OCI-LY7 (cell line): Measurements from ENCODE around the gene CDR2L. TPM values are rescaled to one million over a fixed set of nuclear protein-coding genes. Genes with fewer than 3 reads are reported as not detected.

ENCODE experiments used
- BruUV-seq: library from RNA; stranded (reverse); fragments of 400-500 nt; replicated peaks from 2 replicates; lab custom pipeline; 2021; lab: Mats Ljungman, UMichigan
- CTCF ChIA-PET: fragments of 300-600 bp; sonication (Branson Sonifier 250); formaldehyde crosslinking; loops from one replicate; lab custom pipeline; 2022; ENCODE audit warnings: antibody characterized with exemption; ENCODE audit not compliant: unreplicated experiment; lab: Charles Lee
- POLR2A ChIA-PET: fragments of 300-600 bp; sonication (Branson Sonifier 250); formaldehyde crosslinking; loops from one replicate; lab custom pipeline; 2022; ENCODE audit warnings: antibody characterized with exemption; lab: Charles Lee
- DNase-seq: peaks from one replicate; pipeline ENCODE4 v3.0.0-alpha.2; 2015; ENCODE audit warnings: low spot score
- H2AFZ ChIP-seq: fragments of 200-600 bp; sonication (generic), shearing (Covaris generic); 2 replicates; pipeline ENCODE4 v1.6.1; 2014; ENCODE audit warnings: mild to moderate bottlenecking, antibody characterized with exemption, low read length, moderate library complexity
- H3K27ac ChIP-seq: fragments of 200-600 bp; sonication (generic); 2 replicates; pipeline ENCODE4 v1.5.1; 2014; ENCODE audit warnings: mixed run types, low read depth, mild to moderate bottlenecking, moderate library complexity, low read length, inconsistent platforms; ENCODE audit not compliant: poor library complexity, severe bottlenecking
- H3K36me3 ChIP-seq: fragments of 200-600 bp; sonication (generic); 2 replicates; pipeline ENCODE4 v1.6.1; 2014; ENCODE audit warnings: mild to moderate bottlenecking, antibody characterized with exemption, low read length, moderate library complexity, mixed read lengths; ENCODE audit not compliant: insufficient read depth
- H3K4me1 ChIP-seq: fragments of 200-600 bp; sonication (generic); 2 replicates; pipeline ENCODE4 v1.5.1; 2014; ENCODE audit warnings: mild to moderate bottlenecking, low read length; ENCODE audit not compliant: insufficient read depth, poor library complexity, severe bottlenecking
- H3K4me2 ChIP-seq: fragments of 200-600 bp; sonication (generic); 2 replicates; pipeline ENCODE4 v1.6.1; 2014; ENCODE audit warnings: mild to moderate bottlenecking, low read length
- H3K4me3 ChIP-seq: fragments of 200-600 bp; sonication (generic); 2 replicates; pipeline ENCODE4 v1.5.1; 2014; ENCODE audit warnings: mild to moderate bottlenecking, low read depth, low read length; ENCODE audit not compliant: poor library complexity, severe bottlenecking
- H3K79me2 ChIP-seq: fragments of 200-600 bp; sonication (generic); 2 replicates; pipeline ENCODE4 v1.6.1; 2016; ENCODE audit warnings: low read depth, mild to moderate bottlenecking, low read length, moderate library complexity, mixed read lengths; ENCODE audit not compliant: insufficient read depth
- H3K9me2 ChIP-seq: fragments of 200-600 bp; sonication (generic); 2 replicates; pipeline ENCODE4 v1.6.1; 2016; ENCODE audit warnings: mild to moderate bottlenecking, low read length, mixed read lengths; ENCODE audit not compliant: insufficient read depth
- H3K9me3 ChIP-seq: fragments of 200-600 bp; sonication (generic); 2 replicates; pipeline ENCODE4 v1.6.1; 2014; ENCODE audit warnings: mild to moderate bottlenecking, mixed run types, low read length, mixed read lengths
- H4K20me1 ChIP-seq: fragments of 200-600 bp; sonication (generic); 2 replicates; pipeline ENCODE4 v1.6.1; 2014; ENCODE audit warnings: mild to moderate bottlenecking, antibody characterized with exemption, low read length, moderate library complexity, mixed read lengths; ENCODE audit not compliant: insufficient read depth
- EZH2phosphoT487 ChIP-seq: fragments of 200-600 bp; sonication (generic); IDR thresholded peaks from 2 replicates; pipeline ENCODE4 v1.6.1; 2018; ENCODE audit warnings: low read depth, borderline replicate concordance, mild to moderate bottlenecking, mixed run types, antibody characterized with exemption, low read length, moderate library complexity, mixed read lengths
- intact Hi-C: fragments of 100-400 bp; cut with micrococcal nuclease; formaldehyde crosslinking; loops from one replicate; pipeline ENCODE4 v1.10.0; 2022; ENCODE audit not compliant: unreplicated experiment
- total RNA-seq, 2 experiments: library from RNA; depleted of rRNA in 1 of 2; stranded (reverse); fragments of >200 nt in 1 of 2; shearing (Covaris generic) in 1 of 2; gene quantifications; 2 replicates each; pipeline ENCODE4 v1.2.3, GENCODE V29; 2014 to 2022
- TF ChIP-seq, protein P1 (sequence below): fragments of 200-600 bp; sonication (generic); conservative IDR thresholded peaks from 2 replicates; pipeline ENCODE4 v1.5.1; 2014; ENCODE audit warnings: mild to moderate bottlenecking, antibody characterized with exemption, low read length, moderate library complexity, mixed read lengths

Gene CDR2L
- total RNA-seq, 2 experiments from 2014 or later: 0.49 to 0.79 TPM

DNA sequence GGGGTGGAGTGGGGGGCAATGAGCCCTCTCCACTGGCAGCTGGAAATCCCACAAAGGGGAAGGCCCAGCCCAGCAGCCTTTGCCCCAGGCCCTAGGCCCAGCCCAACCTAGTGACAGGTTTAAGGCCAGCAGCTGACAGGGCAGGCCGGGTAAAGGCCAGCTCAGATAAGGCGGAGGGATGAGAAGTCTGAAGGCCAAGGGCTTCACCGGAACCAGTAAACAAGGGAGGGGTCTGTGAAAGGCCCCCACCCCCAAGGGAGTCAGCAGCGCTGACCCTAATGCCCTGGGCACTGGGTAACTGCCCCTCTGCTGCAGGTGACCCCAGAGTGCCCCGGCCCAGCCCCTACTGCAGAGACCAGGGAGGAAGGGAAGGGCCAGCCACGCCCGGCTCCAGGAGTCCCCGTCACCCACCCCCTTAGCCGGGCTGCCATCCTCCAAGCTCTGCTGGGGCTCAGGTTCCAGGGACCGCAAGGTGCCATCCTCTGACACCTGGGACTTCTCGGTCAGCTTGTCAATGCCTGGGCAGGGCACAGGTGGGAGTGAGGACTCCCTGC is 34.2 kb upstream of the CDR2L start:
- no peaks in the 10 kb centered on the region for H4K20me1 ChIP-seq
- H3K9me3 ChIP-seq: no peaks in the 10 kb centered on the region
- H3K4me3 ChIP-seq: no peak overlapping the region
- H3K36me3 ChIP-seq: no peaks in the 10 kb centered on the region
- intact Hi-C loops: no loop called here
- ChIA-PET POLR2A (interaction anchor here (0.5 kb wide), 1 partner anchor 71 kb away, joined by 3 read pairs; no protein-coding TSS in a partner anchor), CTCF (no interaction called here)
- no peak overlapping the region for H3K27ac ChIP-seq
- BruUV-seq: no TSS peak
- no peak overlapping the region for H2AFZ ChIP-seq
- no peak for DNase-seq
- H3K4me2 ChIP-seq: no peak overlapping the region
- H3K9me2 ChIP-seq: no peaks in the 10 kb centered on the region
- H3K4me1 ChIP-seq: no peaks in the 10 kb centered on the region
- no peak for TF ChIP-seq EZH2phosphoT487
- TF ChIP-seq, protein P1, sequence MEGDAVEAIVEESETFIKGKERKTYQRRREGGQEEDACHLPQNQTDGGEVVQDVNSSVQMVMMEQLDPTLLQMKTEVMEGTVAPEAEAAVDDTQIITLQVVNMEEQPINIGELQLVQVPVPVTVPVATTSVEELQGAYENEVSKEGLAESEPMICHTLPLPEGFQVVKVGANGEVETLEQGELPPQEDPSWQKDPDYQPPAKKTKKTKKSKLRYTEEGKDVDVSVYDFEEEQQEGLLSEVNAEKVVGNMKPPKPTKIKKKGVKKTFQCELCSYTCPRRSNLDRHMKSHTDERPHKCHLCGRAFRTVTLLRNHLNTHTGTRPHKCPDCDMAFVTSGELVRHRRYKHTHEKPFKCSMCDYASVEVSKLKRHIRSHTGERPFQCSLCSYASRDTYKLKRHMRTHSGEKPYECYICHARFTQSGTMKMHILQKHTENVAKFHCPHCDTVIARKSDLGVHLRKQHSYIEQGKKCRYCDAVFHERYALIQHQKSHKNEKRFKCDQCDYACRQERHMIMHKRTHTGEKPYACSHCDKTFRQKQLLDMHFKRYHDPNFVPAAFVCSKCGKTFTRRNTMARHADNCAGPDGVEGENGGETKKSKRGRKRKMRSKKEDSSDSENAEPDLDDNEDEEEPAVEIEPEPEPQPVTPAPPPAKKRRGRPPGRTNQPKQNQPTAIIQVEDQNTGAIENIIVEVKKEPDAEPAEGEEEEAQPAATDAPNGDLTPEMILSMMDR: no peak
- H3K79me2 ChIP-seq: no peaks in the 10 kb centered on the region

- POLR2A ChIA-PET: no interaction called here
- DNase-seq: no peak
- no peak overlapping the region for H3K27ac ChIP-seq
- no peaks in the 10 kb centered on the region for H3K4me1 ChIP-seq
- no peak overlapping the region for H3K4me3 ChIP-seq
- CTCF ChIA-PET: no interaction called here
- no peaks in the 10 kb centered on the region for H3K9me2 ChIP-seq
- H3K4me2 ChIP-seq: no peak overlapping the region
- H3K79me2 ChIP-seq: no peaks in the 10 kb centered on the region
- no TSS peak for BruUV-seq
- H2AFZ ChIP-seq: no peak overlapping the region
- intact Hi-C loops: no loop called here
- H3K36me3 ChIP-seq: no peaks in the 10 kb centered on the region
- TF ChIP-seq EZH2phosphoT487: no peak
- TF ChIP-seq, protein P1: no peak
- H4K20me1 ChIP-seq: no peaks in the 10 kb centered on the region
- H3K9me3 ChIP-seq: no peaks in the 10 kb centered on the region
These were observed 33.3 kb upstream of the CDR2L start for GRCh38 chr17:74954115-74954514.

- Histone ChIP-seq H4K20me1 (no peaks in the 10 kb centered on the region), H2AFZ (no peak overlapping the region), H3K27ac (no peak overlapping the region), H3K9me3 (no peaks in the 10 kb centered on the region), H3K9me2 (no peaks in the 10 kb centered on the region), H3K79me2 (no peaks in the 10 kb centered on the region), H3K4me3 (no peak overlapping the region), H3K4me1 (no peaks in the 10 kb centered on the region), H3K36me3 (no peaks in the 10 kb centered on the region), H3K4me2 (no peak overlapping the region)
- DNase-seq: peak; percentile 47
- no TSS peak for BruUV-seq
- POLR2A ChIA-PET: no interaction called here
- intact Hi-C loops: no loop called here
- no peak for TF ChIP-seq EZH2phosphoT487
- TF ChIP-seq, protein P1: no peak
- CTCF ChIA-PET: no interaction called here
These were observed 32.6 kb upstream of the CDR2L start for GRCh38 chr17:74954665-74955421.
